T47D (cell line): ENCODE data around the gene KCNJ6.

Source experiments
- DNase-seq, 2 experiments: peaks; one replicate each; pipeline versions ENCODE4 v3.0.0 to v3.0.0-alpha.2; 2011 to 2012; ENCODE audit warnings: low read depth in 1 of 2, low spot score in 1 of 2
- JUND ChIP-seq: IDR thresholded peaks from 2 replicates; pipeline ENCODE4 v1.6.1; 2012; ENCODE audit warnings: low read depth
- in situ Hi-C: cut with HindIII; loops from 2 replicates; pipeline ENCODE4 v1.10.0; 2016; ENCODE audit warnings: low sequenced_read_pairs, low pct_unique_long_range_greater_than_20kb

Gene KCNJ6

GRCh38 chr21:37631319-37632117 lies 284.7 kb downstream of the KCNJ6 start:
- in situ Hi-C loops: no loop called here
- no peak for TF ChIP-seq JUND
- peak in 1 of 2 experiments; percentile 15 for DNase-seq

GRCh38 chr21:37630872-37631271 lies 285.4 kb downstream of the KCNJ6 start:
- no peak for DNase-seq
- in situ Hi-C loops: no loop called here
- TF ChIP-seq JUND: no peak

- in situ Hi-C loops: no loop called here
- DNase-seq: no peak
- no peak for TF ChIP-seq JUND
These were observed 287.9 kb downstream of the KCNJ6 start for GRCh38 chr21:37628362-37628761.

GRCh38 chr21:37627561-37627960 lies 288.7 kb downstream of the KCNJ6 start:
- DNase-seq: no peak
- in situ Hi-C loops: no loop called here
- no peak for TF ChIP-seq JUND

- TF ChIP-seq JUND: no peak
- in situ Hi-C loops: no loop called here
- DNase-seq: peak in 1 of 2 experiments; percentile 24
These were observed 289.2 kb downstream of the KCNJ6 start for GRCh38 chr21:37627074-37627473.

- in situ Hi-C loops: no loop called here
- DNase-seq: no peak
- no peak for TF ChIP-seq JUND
These were observed 289.9 kb downstream of the KCNJ6 start for GRCh38 chr21:37626320-37626719.

- DNase-seq: no peak
- in situ Hi-C loops: no loop called here
- no peak for TF ChIP-seq JUND
These were observed 292.6 kb downstream of the KCNJ6 start for GRCh38 chr21:37623689-37624088.

GRCh38 chr21:37623183-37623582 lies 293.1 kb downstream of the KCNJ6 start:
- DNase-seq: no peak
- no peak for TF ChIP-seq JUND
- in situ Hi-C loops: no loop called here

GRCh38 chr21:37622755-37623154 lies 293.5 kb downstream of the KCNJ6 start:
- TF ChIP-seq JUND: no peak
- in situ Hi-C loops: no loop called here
- no peak for DNase-seq

GRCh38 chr21:37620401-37620800 lies 295.9 kb downstream of the KCNJ6 start:
- DNase-seq: no peak
- no peak for TF ChIP-seq JUND
- in situ Hi-C loops: no loop called here

- in situ Hi-C loops: no loop called here
- TF ChIP-seq JUND: no peak
- peak in 1 of 2 experiments; percentile 62 for DNase-seq
These were observed 296.7 kb downstream of the KCNJ6 start for GRCh38 chr21:37619464-37619974.

- no peak for TF ChIP-seq JUND
- DNase-seq: no peak
- in situ Hi-C loops: no loop called here
These were observed 298.2 kb downstream of the KCNJ6 start for GRCh38 chr21:37618081-37618480.

- no peak for DNase-seq
- no peak for TF ChIP-seq JUND
- in situ Hi-C loops: no loop called here
These were observed 300.3 kb downstream of the KCNJ6 start for GRCh38 chr21:37615962-37616361.

- in situ Hi-C loops: no loop called here
- no peak for DNase-seq
- no peak for TF ChIP-seq JUND
These were observed 301.8 kb downstream of the KCNJ6 start for GRCh38 chr21:37614351-37614875.
